DMS53 treated with DMSO at 0.1 percent for 48 hours (cell line): ENCODE measurements around the gene NSUN6.

Source experiments
- DNase-seq: peaks from one replicate; lab custom pipeline; 2025; ENCODE audit not compliant: unreplicated experiment; lab: John Stamatoyannopoulos, UW

The NSUN6 gene, protein sequence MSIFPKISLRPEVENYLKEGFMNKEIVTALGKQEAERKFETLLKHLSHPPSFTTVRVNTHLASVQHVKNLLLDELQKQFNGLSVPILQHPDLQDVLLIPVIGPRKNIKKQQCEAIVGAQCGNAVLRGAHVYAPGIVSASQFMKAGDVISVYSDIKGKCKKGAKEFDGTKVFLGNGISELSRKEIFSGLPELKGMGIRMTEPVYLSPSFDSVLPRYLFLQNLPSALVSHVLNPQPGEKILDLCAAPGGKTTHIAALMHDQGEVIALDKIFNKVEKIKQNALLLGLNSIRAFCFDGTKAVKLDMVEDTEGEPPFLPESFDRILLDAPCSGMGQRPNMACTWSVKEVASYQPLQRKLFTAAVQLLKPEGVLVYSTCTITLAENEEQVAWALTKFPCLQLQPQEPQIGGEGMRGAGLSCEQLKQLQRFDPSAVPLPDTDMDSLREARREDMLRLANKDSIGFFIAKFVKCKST

GRCh38 chr10:18651324-18652007, at the start of gene NSUN6:
Gene NSUN6, minus strand, starts transcription at chr10:18651587. Its CDS starts 384 bp downstream, at chr10:18651203.
- DNase-seq = peak; percentile 76

GRCh38 chr10:18699849-18700840, 48.8 kb upstream of the NSUN6 start:
- DNase-seq = no peak

DNA sequence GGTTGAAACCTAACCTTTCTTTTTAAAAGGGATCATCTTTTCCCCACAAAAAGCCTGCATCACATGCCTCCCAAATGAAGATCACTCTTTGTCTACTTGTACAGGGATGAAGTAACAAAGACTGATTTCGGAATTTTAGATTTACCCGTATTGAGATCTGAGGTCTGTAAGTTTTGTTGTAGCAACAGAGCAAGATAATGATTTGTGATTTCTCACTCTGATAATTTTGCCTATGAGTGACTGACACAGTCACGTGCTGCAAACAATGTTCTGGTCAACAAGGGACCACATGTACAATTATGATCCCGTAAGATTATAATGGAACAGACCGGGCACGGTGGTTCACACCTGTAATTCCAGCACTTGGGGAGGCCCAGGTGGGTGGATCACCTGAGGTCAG, 39.2 kb upstream of the NSUN6 start:
- no peak for DNase-seq

DNA sequence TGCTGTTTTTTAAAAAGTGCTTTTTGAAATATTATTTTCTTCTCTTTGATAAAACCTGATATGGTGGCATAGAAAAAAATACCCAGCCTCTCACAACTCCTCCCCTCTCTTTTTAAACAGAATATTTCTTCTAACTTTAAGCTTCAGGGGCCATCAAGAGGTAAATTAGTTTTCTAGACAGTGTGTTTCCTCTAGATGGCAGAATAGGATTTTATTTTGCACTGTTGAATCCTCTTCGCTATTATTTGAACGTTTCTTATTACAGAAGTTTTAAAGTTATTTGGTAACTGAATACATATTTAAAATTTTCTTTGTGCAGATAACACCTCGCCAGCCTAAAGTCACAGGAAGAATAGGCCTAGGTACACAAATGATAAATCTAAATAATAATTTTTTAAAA, 38.1 kb upstream of the NSUN6 start:
- DNase-seq = peak; percentile 55

DNA sequence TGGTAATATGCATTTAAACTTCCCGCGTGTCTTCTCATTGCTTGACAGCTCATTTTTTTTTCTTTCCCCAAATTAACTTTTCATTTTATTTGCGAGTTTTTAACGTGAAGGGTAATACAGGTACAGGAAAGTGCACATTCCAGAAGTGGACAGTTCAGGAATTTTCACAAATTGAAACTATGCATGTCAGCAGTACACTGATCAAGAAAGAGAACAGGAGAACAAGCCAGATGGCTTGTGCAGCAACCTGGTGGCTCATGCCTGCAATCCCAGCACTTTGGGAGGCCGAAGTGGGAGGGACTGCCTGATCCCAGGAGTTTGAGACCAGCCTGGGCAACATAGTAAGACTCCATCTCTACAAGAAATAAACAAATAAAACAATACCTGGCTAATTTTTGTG, 36.3 kb upstream of the NSUN6 start:
- no peak for DNase-seq

- no peak for DNase-seq
Observed at GRCh38 chr10:18687195-18687594, 35.8 kb upstream of the NSUN6 start.

DNA sequence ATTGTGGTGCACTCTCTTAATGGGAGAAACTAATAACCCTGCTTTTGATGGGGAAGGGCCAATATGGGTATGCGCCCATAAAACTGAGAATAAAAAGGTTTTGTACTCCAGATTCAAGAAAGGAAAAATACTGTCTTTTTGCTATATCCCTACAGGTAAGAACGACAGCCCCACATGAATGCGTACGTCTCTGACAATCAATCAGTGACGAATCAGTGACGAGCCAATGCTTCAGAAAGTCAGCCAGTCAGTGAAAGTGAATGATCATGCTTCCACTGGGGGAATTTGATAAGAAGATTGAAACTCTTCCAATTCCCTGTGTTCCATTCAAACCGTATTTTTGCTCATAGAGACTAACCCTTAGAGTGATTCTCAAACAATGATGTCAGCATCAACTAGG, 34.2 kb upstream of the NSUN6 start:
- DNase-seq = no peak

DNA sequence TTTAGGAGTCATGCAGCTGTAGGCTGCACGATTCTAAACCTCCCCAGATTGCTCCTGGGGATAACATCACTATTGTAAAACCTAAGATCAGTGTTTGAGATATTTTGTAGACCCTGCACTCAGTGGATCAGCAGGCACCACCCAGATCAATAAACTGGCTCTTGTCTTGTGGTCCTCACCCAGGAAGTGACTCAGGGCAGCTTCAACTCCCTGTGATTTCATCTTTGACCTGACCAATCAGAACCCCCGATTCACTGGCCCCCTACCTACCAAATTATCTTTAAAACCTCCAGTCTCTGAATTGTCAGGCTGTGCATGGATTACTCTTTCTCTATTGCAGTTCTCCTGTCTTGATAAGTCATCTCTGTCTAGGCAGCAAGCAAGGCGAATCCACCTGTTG, 33.6 kb upstream of the NSUN6 start:
- no peak for DNase-seq

DNA sequence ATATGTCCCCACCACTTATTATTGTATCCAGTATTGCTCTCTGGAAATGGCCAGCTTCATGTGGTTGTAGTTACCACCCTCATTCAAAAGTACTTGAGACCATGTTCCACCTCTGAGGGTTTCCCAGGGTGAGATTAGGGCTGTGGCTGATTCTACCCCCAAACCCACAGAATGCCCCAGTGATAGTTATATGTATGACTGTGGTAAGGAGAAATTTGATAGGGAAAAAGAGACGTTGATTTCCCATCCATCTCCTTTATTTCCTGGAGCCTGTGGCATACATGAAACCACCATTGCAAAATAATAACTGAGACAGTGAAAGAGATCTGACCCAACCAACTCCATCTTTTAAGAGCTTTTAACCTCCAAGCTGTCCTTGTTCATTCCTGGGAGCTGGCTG, 33.0 kb upstream of the NSUN6 start:
- no peak for DNase-seq

- no peak for DNase-seq
Observed at GRCh38 chr10:18683427-18683826, 32.0 kb upstream of the NSUN6 start.

- DNase-seq = no peak
Observed at GRCh38 chr10:18681971-18682411, 30.6 kb upstream of the NSUN6 start.

DNA sequence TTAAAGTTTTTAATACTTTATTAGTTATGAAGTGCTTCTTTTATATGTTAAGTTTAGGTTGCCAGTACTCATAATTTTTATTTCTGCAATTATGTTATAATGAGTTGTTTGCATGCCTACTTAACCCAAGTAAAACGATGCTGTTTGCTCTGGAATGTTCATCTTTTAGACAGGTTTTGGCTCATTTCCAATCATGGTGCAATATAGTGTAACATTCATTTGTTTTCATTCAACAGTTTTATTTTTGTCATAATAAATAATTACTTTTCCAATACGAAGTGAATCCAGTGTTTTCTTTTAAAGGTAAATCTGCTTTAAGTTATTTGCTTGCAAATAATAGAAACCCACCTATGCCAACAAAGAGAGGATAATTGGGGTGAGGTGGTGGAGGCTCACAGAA, 30.0 kb upstream of the NSUN6 start:
- no peak for DNase-seq

GRCh38 chr10:18680754-18681153, 29.4 kb upstream of the NSUN6 start:
- no peak for DNase-seq

DNA sequence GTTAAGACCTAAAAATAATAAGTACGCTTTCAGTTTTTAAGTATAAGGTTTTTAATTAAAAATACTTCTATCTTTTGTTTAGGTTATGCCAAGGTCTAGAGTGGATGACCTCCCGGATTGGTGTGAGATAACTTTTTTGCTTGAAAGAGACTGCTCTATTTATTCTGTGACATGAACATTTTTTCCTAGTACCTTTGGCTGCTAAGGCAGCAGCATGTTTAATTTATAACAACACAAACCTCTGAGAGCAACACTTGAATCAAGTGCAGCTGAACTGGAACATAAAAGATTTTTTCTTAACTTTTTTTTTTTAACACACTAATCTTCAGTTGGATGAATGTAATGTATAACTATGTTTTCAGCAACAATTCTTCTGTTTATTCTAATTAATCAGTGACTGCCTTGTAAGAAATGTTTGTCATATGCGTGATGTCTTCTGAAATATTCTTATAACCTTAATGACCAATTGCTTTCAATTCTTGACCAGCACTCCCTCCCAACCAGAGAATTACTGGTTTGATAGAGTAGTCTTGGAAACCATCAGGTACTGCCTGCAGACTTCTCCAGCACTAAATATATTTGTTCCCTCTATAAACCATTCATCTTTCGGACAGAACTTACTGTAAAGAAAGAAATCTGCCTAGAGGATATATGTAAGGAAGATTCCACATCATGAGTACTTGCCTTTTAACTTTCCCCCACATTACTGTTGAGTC, 23.9 kb upstream of the NSUN6 start:
- DNase-seq = no peak

DNA sequence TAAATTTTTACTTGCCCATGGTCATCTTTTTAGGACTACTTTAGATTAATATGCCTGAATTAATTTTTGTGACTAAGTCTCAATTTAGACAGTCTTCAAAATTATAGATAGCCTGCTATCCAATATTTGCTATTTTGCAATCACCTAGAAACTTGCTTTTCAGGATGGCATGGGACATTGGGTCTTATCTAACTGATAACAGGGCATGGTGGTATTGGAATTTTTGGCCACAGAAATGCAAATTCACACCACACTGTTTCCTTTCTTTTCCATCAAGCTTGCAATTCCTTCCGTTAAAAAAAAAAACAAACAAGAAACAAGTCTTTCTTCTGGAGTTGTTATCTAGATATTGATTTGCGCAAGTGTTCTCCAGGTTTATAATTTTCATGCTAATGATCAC, 16.6 kb upstream of the NSUN6 start:
- no peak for DNase-seq

- DNase-seq = no peak
Observed at GRCh38 chr10:18666810-18667209, 15.4 kb upstream of the NSUN6 start.

DNA sequence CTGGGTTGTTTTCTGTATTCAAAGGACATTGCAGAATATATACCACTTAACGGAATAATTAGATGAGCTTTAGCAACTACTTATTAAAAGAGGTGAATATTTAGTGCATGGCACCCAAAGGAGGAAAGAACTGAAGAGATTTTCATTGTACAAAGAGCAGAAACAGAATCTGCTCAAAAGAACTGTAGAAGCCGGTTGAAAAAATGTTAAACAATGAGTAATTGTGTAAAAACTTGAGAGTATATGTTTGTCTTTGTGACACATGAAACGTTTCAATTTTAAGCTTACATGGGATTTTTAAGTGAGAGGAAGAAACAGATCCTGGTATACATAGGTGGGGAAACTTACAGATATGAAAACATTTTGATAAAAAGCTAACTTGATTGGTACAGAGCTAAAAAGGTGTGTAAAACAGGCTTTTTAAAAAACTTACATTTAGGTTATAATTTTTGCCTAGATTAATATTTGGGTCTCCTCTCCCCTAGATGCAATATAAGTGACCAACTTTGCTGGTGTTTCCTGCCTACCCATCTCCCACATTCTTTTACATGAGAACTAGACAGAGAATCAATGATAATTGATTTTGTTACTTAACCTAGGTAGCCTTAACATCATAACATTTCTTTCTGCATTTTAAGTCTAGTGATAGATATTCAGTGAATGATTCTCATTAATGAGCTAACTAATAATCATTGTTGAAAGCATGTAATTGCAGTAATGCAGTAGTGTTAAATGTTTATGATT, 14.6 kb upstream of the NSUN6 start:
- DNase-seq = no peak

GRCh38 chr10:18664841-18665478, 13.6 kb upstream of the NSUN6 start:
- DNase-seq = no peak

DNA sequence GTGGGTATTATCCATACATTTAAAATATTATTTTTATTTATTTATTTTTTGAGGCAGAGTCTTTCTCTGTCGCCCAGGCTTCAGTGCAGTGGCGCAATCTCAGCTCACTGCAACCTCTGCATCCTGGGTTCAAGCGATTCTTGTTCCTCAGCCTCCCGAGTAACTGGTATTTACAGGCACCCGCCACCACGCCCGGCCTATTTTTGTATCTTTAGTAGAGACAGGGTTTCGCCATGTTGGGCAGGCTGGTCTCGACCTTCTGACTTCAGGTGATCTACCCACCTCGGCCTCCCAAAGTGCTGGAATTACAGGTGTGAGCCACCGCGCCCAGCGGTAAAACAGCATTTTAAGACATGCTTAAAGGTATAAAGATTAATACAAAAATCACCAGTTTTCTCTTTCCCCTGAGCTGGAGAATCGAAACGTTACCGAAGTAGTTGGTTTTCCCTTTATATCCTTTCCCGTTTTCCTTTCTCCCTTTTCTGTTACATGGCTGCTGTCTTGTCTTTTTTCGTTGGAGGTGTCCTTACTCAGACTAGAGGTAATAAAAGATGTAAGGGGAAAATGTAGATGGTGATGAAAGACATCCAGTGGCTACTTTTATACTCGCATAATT, 9.5 kb upstream of the NSUN6 start:
- DNase-seq = no peak
